ENCODE data around the gene FBLN5. TPM values are rescaled to one million over a fixed set of nuclear protein-coding genes. Genes with fewer than 3 reads are reported as not detected.

The FBLN5 gene
- total and polyA plus RNA-seq, 2 of the 4 experiments (the other 2 are of a cell fraction) = 10.6 to 76.4 TPM

DNA sequence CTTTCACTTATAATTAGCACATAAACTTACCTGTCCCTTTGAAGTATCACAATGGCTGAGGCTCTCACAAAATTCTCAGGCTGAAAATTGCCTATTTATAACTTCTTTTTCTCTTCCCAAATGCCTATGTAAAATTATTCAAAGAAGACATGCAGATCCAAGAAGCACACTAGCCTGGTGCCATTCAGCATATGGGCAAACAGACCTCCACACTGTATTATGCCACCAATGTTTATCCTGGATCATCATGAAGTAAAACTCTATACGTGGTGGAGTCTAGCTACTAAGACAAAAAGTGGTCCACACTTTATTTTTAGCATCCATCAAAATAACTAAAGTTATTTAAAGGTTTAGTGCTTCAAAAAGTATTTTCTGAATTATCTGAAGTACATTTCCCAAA, 95.9 kb downstream of the FBLN5 start:
- H3K79me1 ChIP-seq (ENCODE audit: low read depth in 1 of 2, low read length in 2 of 2) = no peaks in the 10 kb centered on the region
- DNase-seq (no peak), ATAC-seq (ENCODE audit: low read depth) (no peak)
- BruUV-seq (replicated peaks) = no TSS peak
- H3K14ac ChIP-seq (replicated peaks; ENCODE audit: low read depth, low read length) = no peak overlapping the region
- no CpG with 5 or more reads among the region's 1 CpG for WGBS, 2 experiments (ENCODE audit: extremely low coverage in 2 of 2, insufficient read length in 1 of 2)
- no peak overlapping the region for H4K8ac ChIP-seq (ENCODE audit: low read depth in 2 of 2, low read length in 2 of 2)
- intact Hi-C loops (cut with micrococcal nuclease) = no loop called here
- H2AFZ ChIP-seq (replicated peaks; ENCODE audit: low read length, poor library complexity) = no peak overlapping the region
- no peak overlapping the region for H3K18ac ChIP-seq (ENCODE audit: low read depth, low read length)
- no peak overlapping the region for H3K23ac ChIP-seq (ENCODE audit: low read depth, low read length)
- dilution Hi-C loops (cut with HindIII; ENCODE audit: low sequenced_read_pairs, unreplicated experiment) = no loop called here
- H3K4ac ChIP-seq (ENCODE audit: low read depth, low read length) = no peak overlapping the region
- no peak overlapping the region for H2BK20ac ChIP-seq (ENCODE audit: low read depth, low read length)
- H3K27ac ChIP-seq (ENCODE audit: insufficient read depth, low read length) = no peak overlapping the region
- H3K9me1 ChIP-seq (ENCODE audit: insufficient read depth, low read length) = no peaks in the 10 kb centered on the region
- no peaks in the 10 kb centered on the region for H3K4me1 ChIP-seq (ENCODE audit: control insufficient read depth, insufficient read depth, low read length)
- TF ChIP-seq RAD21 (IDR thresholded peaks at IDR 0.05; ENCODE audit: low read length) (no peak), CEBPB (IDR thresholded peaks at IDR 0.05; ENCODE audit: low read depth, low read length) (no peak), MAFK (IDR thresholded peaks at IDR 0.05; ENCODE audit: low read depth, low read length) (no peak)
- no peak overlapping the region for H2BK15ac ChIP-seq (ENCODE audit: low read depth, low read length)
- ChIA-PET CTCF (no interaction called here), POLR2A (ENCODE audit: unreplicated experiment) (no interaction called here)
- H3K36me3 ChIP-seq (ENCODE audit: control insufficient read depth, insufficient read depth, low read length) = no peaks in the 10 kb centered on the region
- no peaks in the 10 kb centered on the region; the same call in 1 of the 2 replicates for H3K27me3 ChIP-seq (ENCODE audit: control insufficient read depth, insufficient read depth, low read length)
- H2AK5ac ChIP-seq (ENCODE audit: low read depth, low read length) = no peak overlapping the region
- H3K56ac ChIP-seq (ENCODE audit: extremely low read depth, insufficient read depth, low read length) = no peak overlapping the region
- no peak overlapping the region for H3K9ac ChIP-seq (ENCODE audit: low read depth, low read length)
- no peak overlapping the region for H4K5ac ChIP-seq (ENCODE audit: low read depth, low read length)
- H4K91ac ChIP-seq (ENCODE audit: insufficient read depth, low read depth, low read length) = no peak overlapping the region
- H2AK9ac ChIP-seq (replicated peaks; ENCODE audit: low read depth, low read length, poor library complexity) = no peak overlapping the region
- no peak overlapping the region for H2BK5ac ChIP-seq (ENCODE audit: low read depth, low read length, poor library complexity, severe bottlenecking)
- no peak overlapping the region for H2BK120ac ChIP-seq (ENCODE audit: low read depth, low read length)
- H4K20me1 ChIP-seq (ENCODE audit: insufficient read depth, low read length) = no peaks in the 10 kb centered on the region
- no peaks in the 10 kb centered on the region for H3K9me3 ChIP-seq (ENCODE audit: control insufficient read depth, insufficient read depth, low read length)
- no peak overlapping the region for H3K4me3 ChIP-seq (ENCODE audit: insufficient read depth, low read depth, low read length)
- no peak overlapping the region for H3K4me2 ChIP-seq (ENCODE audit: low read depth, low read length)
- in situ Hi-C loops (cut with MboI; ENCODE audit: low sequenced_read_pairs) = no loop called here

Data from IMR-90 (cell line).